Stimulated activated CD4-positive, alpha-beta T cell treated with anti-CD3 and anti-CD28 coated beads, TNF-alpha, amount 100 ng/mL, for 4 hours (primary cell): ENCODE results near the gene ZC3H8.

ENCODE experiments used
- DNase-seq, 3 experiments: peaks; one replicate each; pipeline ENCODE4 v3.0.0-alpha.2; 2020; ENCODE audit warnings: low read depth in 3 of 3

ZC3H8 gene

GRCh38 chr2:112164876-112165275 is 90.0 kb downstream of the ZC3H8 start:
- DNase-seq, result no peak

DNA sequence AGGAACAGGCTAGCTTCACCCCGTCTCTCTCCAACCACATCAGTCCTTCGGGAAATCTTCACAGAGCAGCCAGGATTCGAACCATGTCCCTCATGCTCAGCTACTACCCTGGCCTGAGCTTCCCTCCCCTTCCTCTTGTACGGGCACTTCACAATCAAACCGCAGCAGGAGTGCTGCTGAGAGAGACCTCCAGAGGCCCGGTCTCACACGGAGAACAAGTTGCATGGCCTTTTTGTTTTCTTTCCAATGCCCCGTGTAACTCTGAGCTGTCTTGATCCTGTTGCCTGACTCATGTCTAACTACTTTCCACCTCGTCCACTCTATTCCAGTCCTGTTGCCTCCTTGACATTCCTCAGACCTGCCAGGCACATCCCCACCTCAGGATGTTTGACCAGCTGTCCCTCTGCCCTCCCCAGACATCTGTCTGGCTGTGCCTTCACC is 91.3 kb downstream of the ZC3H8 start:
- DNase-seq, result no peak

DNA sequence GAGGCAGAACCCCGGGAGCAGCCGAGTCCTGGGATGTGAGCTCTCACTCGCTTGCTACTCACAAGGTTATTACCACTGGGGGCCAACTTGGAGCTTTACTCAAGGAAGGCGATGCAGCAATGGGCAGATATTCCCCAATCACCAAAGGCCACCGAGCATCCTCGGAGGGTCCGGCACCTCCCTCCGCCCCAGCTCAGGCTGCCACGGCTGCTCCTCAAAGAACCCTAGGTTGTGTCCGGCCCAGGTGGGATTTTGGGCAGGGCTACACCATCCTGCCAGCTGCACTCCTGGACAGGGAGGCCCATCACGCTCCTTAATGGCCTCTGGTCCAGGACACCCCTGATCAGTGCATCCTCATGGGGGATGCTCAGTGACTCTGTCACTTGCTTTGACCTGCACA is 91.9 kb downstream of the ZC3H8 start:
- no peak for DNase-seq

DNA sequence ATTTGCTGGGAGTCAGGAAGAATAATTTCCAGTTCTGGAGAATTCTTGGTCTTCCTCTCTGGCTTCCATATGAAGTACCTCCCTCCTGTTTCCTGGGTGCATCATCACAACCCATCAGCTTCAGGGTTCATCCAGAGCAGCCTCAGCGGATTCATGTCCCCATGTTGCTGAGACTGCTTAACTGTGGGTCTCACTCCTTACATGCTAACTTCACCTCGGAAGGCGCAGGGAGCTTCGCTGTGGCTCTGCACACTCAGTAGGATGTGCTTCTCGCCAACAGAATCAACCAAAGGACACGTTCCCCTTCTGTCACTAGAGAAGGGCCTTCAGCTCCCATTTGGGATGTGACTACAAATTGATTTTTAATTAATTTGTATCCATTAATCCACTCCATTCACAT is 92.5 kb downstream of the ZC3H8 start:
- DNase-seq, result no peak
